ENCODE measurements around the gene C17orf100. TPM values are rescaled to one million over a fixed set of nuclear protein-coding genes. Genes with fewer than 3 reads are reported as not detected.

Gene C17orf100
- total and polyA plus RNA-seq, 2 of the 13 experiments (the other 11 are each of a cell fraction or from before 2014, with no cell fraction given): 3.6 to 8.7 TPM

GRCh38 chr17:6651354-6651918 lies at the start of gene C17orf100, which contains the start of gene MED31 (continued):
- TF ChIP-seq ZBTB10 (CRISPR knock-in tag; IDR thresholded peaks at IDR 0.05; ENCODE audit: borderline replicate concordance) (no peak), ARID2 (CRISPR knock-in tag; IDR thresholded peaks at IDR 0.05; ENCODE audit: borderline replicate concordance) (no peak), CBFB (CRISPR knock-in tag; IDR thresholded peaks at IDR 0.05) (no peak), ZMYM2 (CRISPR knock-in tag; IDR thresholded peaks at IDR 0.05) (no peak), ZNF556 (CRISPR knock-in tag; IDR thresholded peaks at IDR 0.05; ENCODE audit: borderline replicate concordance) (no peak), MEF2D (CRISPR knock-in tag; IDR thresholded peaks at IDR 0.05) (peak; percentile 73; the same call in 1 of the 2 replicates), EEA1 (CRISPR knock-in tag; IDR thresholded peaks at IDR 0.05; ENCODE audit: borderline replicate concordance) (no peak), ZBTB7B (CRISPR knock-in tag; IDR thresholded peaks at IDR 0.05) (no peak), NFAT5 (CRISPR knock-in tag; IDR thresholded peaks at IDR 0.05) (no peak), ZNF800 (CRISPR knock-in tag; IDR thresholded peaks at IDR 0.05) (no peak; the same call in 1 of the 2 replicates), SMYD3 (CRISPR knock-in tag; IDR thresholded peaks at IDR 0.05) (no peak), ZNF383 (CRISPR knock-in tag; IDR thresholded peaks at IDR 0.05; ENCODE audit: borderline replicate concordance) (no peak), BRD4 (CRISPR knock-in tag; IDR thresholded peaks at IDR 0.05) (0 out of 2 replicates have a peak, but pooled peaks have one; percentile 47), ARNT (IDR thresholded peaks at IDR 0.05) (no peak), NPAS2 (CRISPR knock-in tag; IDR thresholded peaks at IDR 0.05; ENCODE audit: borderline replicate concordance) (no peak), ZNF567 (CRISPR knock-in tag; IDR thresholded peaks at IDR 0.05; ENCODE audit: borderline replicate concordance) (no peak), ZNF580 (CRISPR knock-in tag; IDR thresholded peaks at IDR 0.05; ENCODE audit: borderline replicate concordance, low read depth) (no peak), ZSCAN20 (CRISPR knock-in tag; IDR thresholded peaks at IDR 0.05; ENCODE audit: borderline replicate concordance) (no peak), ZNF101 (CRISPR knock-in tag; IDR thresholded peaks at IDR 0.05; ENCODE audit: borderline replicate concordance, low read depth) (no peak), POLR2G (IDR thresholded peaks at IDR 0.05; ENCODE audit: low read depth, low read length) (peak; percentile 83), FOXA3 (CRISPR knock-in tag; IDR thresholded peaks at IDR 0.05) (no peak)
